Measurements from ENCODE around the gene GALR2.

DNA sequence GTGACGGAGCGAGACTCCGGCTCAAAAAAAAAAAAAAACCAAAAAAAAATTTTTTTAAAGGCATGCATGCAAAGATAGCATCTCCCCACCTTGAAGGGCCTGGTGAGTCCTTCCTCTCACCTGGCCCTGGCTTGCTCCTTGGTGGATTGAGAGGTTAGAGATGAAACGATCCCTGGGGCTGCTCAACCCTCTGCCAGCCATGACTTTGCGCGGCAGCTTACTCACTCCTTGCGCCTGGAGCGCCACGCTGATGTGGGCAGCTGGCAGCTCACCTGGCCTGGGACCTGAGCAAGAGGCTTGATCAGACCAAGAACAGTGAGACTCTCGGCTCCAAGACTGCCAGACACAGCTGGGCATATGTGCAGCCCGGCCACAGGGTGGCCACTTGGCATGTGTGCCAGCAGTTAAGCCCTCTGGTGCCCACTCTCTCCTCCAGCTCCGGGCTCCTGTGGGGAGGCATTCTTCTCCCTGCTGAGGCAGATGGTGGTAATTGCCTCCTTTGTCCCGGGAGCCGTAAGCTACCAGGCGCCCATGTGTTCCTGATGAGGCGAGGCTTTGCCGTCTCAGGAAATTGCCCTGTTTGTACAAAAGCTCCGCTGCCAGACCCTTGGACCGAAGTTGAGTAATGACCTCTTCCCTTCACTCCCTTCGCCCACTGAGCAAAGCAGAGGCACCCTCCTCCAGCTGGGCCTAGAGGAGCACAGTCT, 42.4 kb upstream of the GALR2 start:
- no peak for TF ChIP-seq POLR2A (IDR thresholded peaks at IDR 0.05)
- no peak for TF ChIP-seq CTCF (IDR thresholded peaks at IDR 0.05)
